HUDEP-2 (cell line): Measurements from ENCODE around the gene OR51G1.

ENCODE experiments used
- DNase-seq, 76 experiments: peaks; one replicate each; lab custom pipeline; 2025; ENCODE audit not compliant: unreplicated experiment in 76 of 76; lab: John Stamatoyannopoulos, UW

The OR51G1 gene

DNA sequence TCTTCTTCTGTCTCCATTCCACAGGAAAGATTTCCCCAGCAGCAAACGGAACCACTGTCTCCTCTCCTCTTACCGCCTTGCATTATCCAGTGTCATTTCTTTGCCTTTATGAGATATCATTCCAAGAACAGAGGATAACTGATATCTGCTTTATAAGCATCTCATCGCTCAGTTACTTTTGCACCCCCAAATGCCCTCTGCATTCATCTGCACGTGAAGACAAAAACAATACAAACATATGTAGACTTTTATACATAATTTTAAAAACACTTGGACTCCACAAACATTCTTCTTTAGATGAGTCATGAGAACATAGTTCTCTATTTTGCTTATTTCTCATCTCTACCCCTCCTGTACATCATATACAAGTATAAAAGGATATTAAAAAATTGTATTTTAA lies 43.0 kb downstream of the OR51G1 start:
- no peak for DNase-seq
